Type B pancreatic cell (in vitro differentiated cells): ENCODE data around the gene LEMD3. TPM values are rescaled to one million over a fixed set of nuclear protein-coding genes. Genes with fewer than 3 reads are reported as not detected.

Experiments
- DNase-seq: peaks from one replicate; pipeline ENCODE4 v3.0.0; 2021; ENCODE audit warnings: mixed read lengths; ENCODE audit not compliant: unreplicated experiment; ENCODE audit errors: extremely low spot score
- H3K27ac Mint-ChIP-seq: 2 replicates; pipeline ENCODE4 v1.8.0; 2021; ENCODE audit warnings: mild to moderate bottlenecking, mixed read lengths
- H3K27me3 Mint-ChIP-seq: 2 replicates; pipeline ENCODE4 v1.8.0; 2021; ENCODE audit warnings: mixed read lengths
- H3K36me3 Mint-ChIP-seq: 2 replicates; pipeline ENCODE4 v1.8.0; 2021; ENCODE audit warnings: mixed read lengths
- H3K4me1 Mint-ChIP-seq: one replicate; pipeline ENCODE4 v1.8.0; 2021; ENCODE audit warnings: mixed read lengths; ENCODE audit not compliant: unreplicated experiment
- H3K4me3 Mint-ChIP-seq: 2 replicates; pipeline ENCODE4 v1.8.0; 2021; ENCODE audit warnings: mild to moderate bottlenecking, mixed read lengths
- H3K9me3 Mint-ChIP-seq: 2 replicates; pipeline ENCODE4 v1.8.0; 2021; ENCODE audit warnings: mixed read lengths
- CTCF ChIP-seq: fragments of 200-600 bp; sonication (generic); conservative IDR thresholded peaks from 2 replicates; pipeline ENCODE4 v1.5.0; 2021; ENCODE audit warnings: antibody characterized with exemption, mild to moderate bottlenecking
- total RNA-seq: library from RNA; stranded (reverse); gene quantifications from 2 replicates; pipeline ENCODE4 v1.2.1, GENCODE V29; 2021; ENCODE audit warnings: low replicate concordance

LEMD3 gene
- total RNA-seq, 1 donor from 2014 or later = 40.6 TPM

- DNase-seq = no peak
- peaks cover 7% of the 10 kb centered on the region for H3K4me1 Mint-ChIP-seq
- H3K36me3 Mint-ChIP-seq = peaks cover 3% of the 10 kb centered on the region
- no peak for TF ChIP-seq CTCF
- no peaks in the 10 kb centered on the region for H3K27me3 Mint-ChIP-seq
- peaks cover 5% of the 10 kb centered on the region for H3K9me3 Mint-ChIP-seq
- no peak overlapping the region for H3K4me3 Mint-ChIP-seq
- H3K27ac Mint-ChIP-seq = no peak overlapping the region
Measured at GRCh38 chr12:65294641-65295262, 125.4 kb downstream of the LEMD3 start.

- peaks cover 3% of the 10 kb centered on the region for H3K36me3 Mint-ChIP-seq
- DNase-seq = no peak
- H3K4me3 Mint-ChIP-seq = no peak overlapping the region
- peaks cover 18% of the 10 kb centered on the region for H3K4me1 Mint-ChIP-seq
- H3K27ac Mint-ChIP-seq = no peak overlapping the region
- H3K27me3 Mint-ChIP-seq = no peaks in the 10 kb centered on the region
- peaks cover 5% of the 10 kb centered on the region for H3K9me3 Mint-ChIP-seq
- no peak for TF ChIP-seq CTCF
Measured at GRCh38 chr12:65296508-65297265, 127.3 kb downstream of the LEMD3 start.

Other genes with a start within 250 kb of the LEMD3 start
- 2.3 and 14.9 TPM in 2 replicates for gene WIF1, start 48.3 kb upstream of the LEMD3 start, total RNA-seq
- gene MSRB3, start 109.1 kb downstream of the LEMD3 start, total RNA-seq = 2.2 and 12.8 TPM in 2 replicates